ENCODE results near the gene HSD11B2. TPM values are rescaled to one million over a fixed set of nuclear protein-coding genes. Genes with fewer than 3 reads are reported as not detected.

HSD11B2 gene
- total RNA-seq, 2 donors from 2014 or later: 11.4 to 35.6 TPM

DNA sequence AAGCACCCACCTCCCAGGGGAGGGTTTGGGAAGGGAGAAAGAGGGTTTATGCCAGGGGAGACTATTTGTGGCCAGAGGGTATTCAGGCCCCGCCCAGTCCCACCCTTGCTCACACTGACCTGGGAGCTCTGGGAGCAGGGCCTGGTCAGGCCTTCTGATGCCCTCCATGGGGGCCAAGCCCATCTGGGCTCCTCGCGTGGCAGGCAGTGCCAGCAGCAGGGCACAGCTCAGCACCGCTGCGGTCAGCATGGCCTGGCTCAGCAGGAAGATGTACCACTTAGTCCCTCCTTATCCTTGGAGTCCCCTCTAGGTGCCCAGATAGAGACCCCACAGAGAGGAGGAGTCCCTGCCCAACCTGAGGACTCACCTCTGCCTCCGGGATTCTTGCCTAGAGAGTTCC, 52.2 kb downstream of the HSD11B2 start, which contains the start of gene AGRP:
Gene AGRP (minus strand): TSS at position 398 of the 400 bp plus-strand sequence. CDS start 149 bp downstream, at position 249.
- H3K4me1 ChIP-seq (replicated peaks): peaks cover 7% of the 10 kb centered on the region
- no peaks in the 10 kb centered on the region for H3K9me3 ChIP-seq
- H3K27ac ChIP-seq: peak within 1 kb of the TSS in 1 of 2 donors; percentile 74
- H3K27me3 ChIP-seq (replicated peaks; ENCODE audit: insufficient read depth): no peaks in the 10 kb centered on the region
- intact Hi-C loops (cut with DNase I): loop anchor here (5.0 kb wide), 1 partner anchor 44 kb away; the partner anchor contains the start of gene RIPOR1
- DNase-seq (ENCODE audit: low spot score): no peak
- 95% methylated on average over 6 of the region's 6 CpGs for WGBS
- H3K36me3 ChIP-seq: no peaks in the 10 kb centered on the region
- TF ChIP-seq POLR2AphosphoS5 (IDR thresholded peaks at IDR 0.05) (no peak), POLR2A (IDR thresholded peaks at IDR 0.05) (no peak)
- TF ChIP-seq, protein P1, sequence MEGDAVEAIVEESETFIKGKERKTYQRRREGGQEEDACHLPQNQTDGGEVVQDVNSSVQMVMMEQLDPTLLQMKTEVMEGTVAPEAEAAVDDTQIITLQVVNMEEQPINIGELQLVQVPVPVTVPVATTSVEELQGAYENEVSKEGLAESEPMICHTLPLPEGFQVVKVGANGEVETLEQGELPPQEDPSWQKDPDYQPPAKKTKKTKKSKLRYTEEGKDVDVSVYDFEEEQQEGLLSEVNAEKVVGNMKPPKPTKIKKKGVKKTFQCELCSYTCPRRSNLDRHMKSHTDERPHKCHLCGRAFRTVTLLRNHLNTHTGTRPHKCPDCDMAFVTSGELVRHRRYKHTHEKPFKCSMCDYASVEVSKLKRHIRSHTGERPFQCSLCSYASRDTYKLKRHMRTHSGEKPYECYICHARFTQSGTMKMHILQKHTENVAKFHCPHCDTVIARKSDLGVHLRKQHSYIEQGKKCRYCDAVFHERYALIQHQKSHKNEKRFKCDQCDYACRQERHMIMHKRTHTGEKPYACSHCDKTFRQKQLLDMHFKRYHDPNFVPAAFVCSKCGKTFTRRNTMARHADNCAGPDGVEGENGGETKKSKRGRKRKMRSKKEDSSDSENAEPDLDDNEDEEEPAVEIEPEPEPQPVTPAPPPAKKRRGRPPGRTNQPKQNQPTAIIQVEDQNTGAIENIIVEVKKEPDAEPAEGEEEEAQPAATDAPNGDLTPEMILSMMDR (IDR thresholded peaks at IDR 0.05): no peak
- H3K4me3 ChIP-seq: peak within 1 kb of the TSS; percentile 88 to 90

DNA sequence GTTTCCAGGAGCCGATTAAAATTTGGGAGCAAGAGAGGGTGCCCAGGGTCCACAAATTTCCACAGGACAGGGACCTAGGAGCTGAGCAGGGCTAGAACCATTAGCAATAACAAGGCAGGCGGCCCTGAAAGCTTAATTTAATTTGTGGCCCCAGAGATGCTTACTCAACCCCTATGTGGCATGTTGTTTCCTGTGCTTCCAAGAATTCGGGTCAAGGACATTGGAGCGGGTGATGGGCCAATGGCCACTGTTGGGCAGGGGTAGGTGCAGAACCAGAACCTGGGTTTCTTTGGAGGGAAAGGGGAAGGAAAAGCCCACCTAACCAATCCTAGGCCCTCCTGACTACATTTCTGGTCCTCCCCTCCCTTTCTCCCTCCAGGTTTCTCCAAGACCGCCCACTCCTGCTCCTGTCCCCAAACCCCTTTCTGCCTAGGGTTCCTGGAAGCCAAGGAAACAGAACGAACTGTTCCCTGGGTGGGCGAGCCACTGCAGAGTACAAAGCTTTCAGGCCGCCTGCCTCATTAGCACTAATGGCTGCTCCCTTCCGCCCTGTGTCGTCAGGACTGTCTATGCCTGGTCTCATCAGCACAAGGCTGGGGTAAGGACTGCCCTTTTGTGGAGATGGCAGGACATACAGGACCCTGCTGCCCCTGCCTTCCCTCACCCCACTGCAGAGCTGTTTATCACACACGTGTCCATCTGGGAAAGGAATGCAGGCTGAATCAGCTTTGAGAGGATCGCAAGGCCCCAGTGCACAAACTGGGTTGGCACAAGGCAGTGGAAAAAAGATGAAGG, 53.0 kb downstream of the HSD11B2 start:
- intact Hi-C loops (cut with DNase I): loop anchor here (5.0 kb wide), 1 partner anchor 43 kb away; the partner anchor contains the start of gene RIPOR1
- Histone ChIP-seq H3K9me3 (no peaks in the 10 kb centered on the region), H3K27me3 (replicated peaks; ENCODE audit: insufficient read depth) (no peaks in the 10 kb centered on the region), H3K36me3 (no peaks in the 10 kb centered on the region), H3K27ac (no peak overlapping the region), H3K4me1 (replicated peaks) (peaks cover 7% of the 10 kb centered on the region), H3K4me3 (no peak overlapping the region)
- TF ChIP-seq POLR2A (IDR thresholded peaks at IDR 0.05): no peak
- TF ChIP-seq, protein P1 (IDR thresholded peaks at IDR 0.05): no peak
- TF ChIP-seq POLR2AphosphoS5 (IDR thresholded peaks at IDR 0.05): no peak
- no peak for DNase-seq (ENCODE audit: low spot score)
- WGBS: 85% methylated on average over 12 of the region's 12 CpGs

DNA sequence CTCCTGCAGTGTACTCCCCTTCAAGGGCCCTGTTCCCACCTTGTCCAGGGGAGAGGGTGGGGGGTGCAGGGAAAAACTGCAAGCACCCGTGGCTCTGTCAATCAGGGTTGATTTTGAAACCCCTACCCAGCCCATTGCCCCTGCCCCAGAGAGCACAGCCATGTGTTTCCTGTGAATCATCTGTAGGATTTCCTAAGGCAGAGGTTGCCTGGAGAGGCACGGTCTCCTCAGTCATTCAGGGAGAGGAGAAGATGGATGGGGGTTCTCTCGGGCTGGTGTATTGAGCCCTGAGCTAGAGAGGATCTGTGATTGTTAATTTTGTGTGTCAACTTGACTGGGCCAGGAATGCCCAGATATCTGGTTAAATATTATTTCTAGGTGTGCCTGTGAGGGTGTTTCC, 55.9 kb downstream of the HSD11B2 start:
- H3K36me3 ChIP-seq: no peaks in the 10 kb centered on the region
- no peaks in the 10 kb centered on the region for H3K27me3 ChIP-seq (replicated peaks; ENCODE audit: insufficient read depth)
- TF ChIP-seq POLR2AphosphoS5 (IDR thresholded peaks at IDR 0.05) (no peak), POLR2A (IDR thresholded peaks at IDR 0.05) (no peak)
- TF ChIP-seq, protein P1 (IDR thresholded peaks at IDR 0.05): no peak
- peaks cover 7% of the 10 kb centered on the region for H3K4me1 ChIP-seq (replicated peaks)
- WGBS: 75% methylated on average over 3 of the region's 3 CpGs
- no peaks in the 10 kb centered on the region for H3K9me3 ChIP-seq
- intact Hi-C loops (cut with DNase I): no loop called here
- no peak overlapping the region for H3K4me3 ChIP-seq
- DNase-seq (ENCODE audit: low spot score): no peak
- no peak overlapping the region for H3K27ac ChIP-seq

Small RNAs within 50 kb of the gene (small RNA-seq; reads per million reads assigned to genes)
- 0 reads per million in 2 donors for gene RNU1-123P

Other genes starting within 250 kb of the HSD11B2 start
- gene MATCAP1, start 247.2 kb upstream of the HSD11B2 start, total RNA-seq: 10 to 100 TPM; 13.9 to 28.9 TPM
- 1 to 10 TPM; 1.1 to 8.2 TPM for gene EXOC3L1, start 241.0 kb upstream of the HSD11B2 start, total RNA-seq
- gene E2F4, start 239.0 kb upstream of the HSD11B2 start, total RNA-seq: 100 to 1,000 TPM in 1 of 2 donors, 10 to 100 TPM in 1; 91.6 to 105 TPM
- gene ELMO3, start 232.0 kb upstream of the HSD11B2 start, total RNA-seq: 10 to 100 TPM; 24.8 to 36.7 TPM
- 10 to 100 TPM; 39.1 to 57.1 TPM for gene TMEM208, start 204.0 kb upstream of the HSD11B2 start, total RNA-seq
- 10 to 100 TPM; 11.2 to 46.1 TPM for gene FHOD1, start 183.6 kb upstream of the HSD11B2 start, total RNA-seq
- 1 to 10 TPM in 1 of 2 donors, under 1 TPM in 1; 0.27 to 2.6 TPM for gene SLC9A5, start 182.1 kb upstream of the HSD11B2 start, total RNA-seq
- 10 to 100 TPM in 1 of 2 donors, 1 to 10 TPM in 1; 7.7 to 57.8 TPM for gene PLEKHG4, start 151.6 kb upstream of the HSD11B2 start, total RNA-seq
- 1 to 10 TPM in 1 of 2 donors, not detected in 1; 7.0 TPM for gene KCTD19, start 104.4 kb upstream of the HSD11B2 start, total RNA-seq
- gene LRRC36, start 104.3 kb upstream of the HSD11B2 start, total RNA-seq: 1 to 10 TPM in 1 of 2 donors, not detected in 1; 4.6 TPM
- 1 to 10 TPM; 3.4 to 10.0 TPM for gene TPPP3, start 37.6 kb upstream of the HSD11B2 start, total RNA-seq
- gene ZDHHC1, start 14.6 kb upstream of the HSD11B2 start, total RNA-seq: 10 to 100 TPM; 20.3 to 69.8 TPM
- 100 to 1,000 TPM in 1 of 2 donors, 10 to 100 TPM in 1; 98.3 to 138 TPM for gene ATP6V0D1, start 50.0 kb downstream of the HSD11B2 start, total RNA-seq
- 1 to 10 TPM in 1 of 2 donors, not detected in 1; 1.5 TPM for gene AGRP, start 52.4 kb downstream of the HSD11B2 start, total RNA-seq
- 100 to 1,000 TPM in 1 of 2 donors, 10 to 100 TPM in 1; 32.5 to 121 TPM for gene RIPOR1, start 97.7 kb downstream of the HSD11B2 start, total RNA-seq
- 10 to 100 TPM; 39.9 to 48.9 TPM for gene CTCF, start 131.4 kb downstream of the HSD11B2 start, total RNA-seq
- 1 to 10 TPM; 4.8 to 5.1 TPM for gene CARMIL2, start 214.0 kb downstream of the HSD11B2 start, total RNA-seq
- 10 to 100 TPM; 17.1 to 45.4 TPM for gene ACD, start 229.1 kb downstream of the HSD11B2 start, total RNA-seq
- gene PARD6A, start 229.8 kb downstream of the HSD11B2 start, total RNA-seq: 10 to 100 TPM in 1 of 2 donors, 1 to 10 TPM in 1; 3.4 to 13.7 TPM
- gene ENKD1, start 235.6 kb downstream of the HSD11B2 start, total RNA-seq: 10 to 100 TPM; 20.6 to 29.1 TPM
- 10 to 100 TPM in 1 of 2 donors, 1 to 10 TPM in 1; 10.0 to 18.3 TPM for gene C16orf86, start 235.7 kb downstream of the HSD11B2 start, total RNA-seq

Data from prostate gland (tissue), 2 donors.